ENCODE measurements around the gene COLEC12.

Gene COLEC12

DNA sequence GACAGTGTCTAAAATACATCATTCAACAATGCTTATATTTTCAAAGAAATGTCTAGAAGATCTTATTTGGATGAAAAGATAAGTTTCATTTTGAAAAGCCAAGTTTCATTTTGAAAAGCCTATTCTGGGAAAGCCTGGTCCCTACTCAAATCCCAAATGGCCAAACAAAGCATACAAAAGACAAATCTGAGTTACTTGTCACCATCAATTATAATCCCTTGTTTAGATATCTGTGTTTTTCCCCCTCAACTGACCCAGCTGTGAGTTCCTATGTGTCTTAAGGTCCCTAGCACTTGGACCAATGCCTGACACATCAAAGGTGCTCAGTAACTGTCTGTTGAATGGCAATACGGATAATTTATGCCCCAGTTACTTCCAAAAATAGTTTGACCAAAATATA lies 180.3 kb downstream of the COLEC12 start:
- no peak overlapping the region for H3K27ac ChIP-seq
- no peak for TF ChIP-seq CTCF (IDR thresholded peaks at IDR 0.05; ENCODE audit: low read depth, low read length, missing control alignments)
- in situ Hi-C loops (cut with HindIII; ENCODE audit: low pct_ligation_motif_present, low sequenced_read_pairs) = no loop called here

DNA sequence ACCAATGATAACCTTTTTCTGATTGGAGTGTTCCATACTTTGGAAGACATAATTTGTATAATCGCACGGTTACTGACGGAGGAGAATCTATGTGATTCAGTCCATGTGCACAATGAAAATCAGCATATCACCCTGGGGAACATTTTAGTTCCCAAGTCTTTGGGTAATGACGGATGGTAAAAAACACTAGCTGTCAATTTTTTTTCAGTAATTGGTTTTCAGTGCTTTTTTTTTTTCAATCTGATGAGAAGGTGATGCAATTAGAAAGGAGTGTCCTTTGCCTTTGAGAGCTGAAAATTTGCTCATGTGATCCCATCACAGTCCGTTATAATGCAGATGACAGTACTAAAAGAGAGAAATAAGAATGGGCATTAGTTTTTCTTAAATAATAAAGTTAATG lies 180.8 kb downstream of the COLEC12 start:
- in situ Hi-C loops (cut with HindIII; ENCODE audit: low pct_ligation_motif_present, low sequenced_read_pairs) = no loop called here

More for the DNA sequence above, 180.3 kb downstream of the COLEC12 start:
- DNase-seq = no peak
- Histone ChIP-seq H3K4me3 (ENCODE audit: low read depth, low read length) (no peak overlapping the region), H3K36me3 (replicated peaks) (no peaks in the 10 kb centered on the region), H3K27me3 (replicated peaks) (peaks cover 43% of the 10 kb centered on the region)

GRCh38 chr18:318791-319291 lies 181.7 kb downstream of the COLEC12 start:
- no peak for DNase-seq
- H3K27me3 ChIP-seq (replicated peaks) = peaks cover 46% of the 10 kb centered on the region
- no peak for TF ChIP-seq CTCF (IDR thresholded peaks at IDR 0.05; ENCODE audit: low read depth, low read length, missing control alignments)
- H3K36me3 ChIP-seq (replicated peaks) = no peaks in the 10 kb centered on the region
- in situ Hi-C loops (cut with HindIII; ENCODE audit: low pct_ligation_motif_present, low sequenced_read_pairs) = no loop called here
- H3K4me3 ChIP-seq (ENCODE audit: low read depth, low read length) = no peak overlapping the region
- H3K27ac ChIP-seq = no peak overlapping the region

More for the DNA sequence above, 180.8 kb downstream of the COLEC12 start:
- no peak overlapping the region for H3K27ac ChIP-seq
- no peak for TF ChIP-seq CTCF (IDR thresholded peaks at IDR 0.05; ENCODE audit: low read depth, low read length, missing control alignments)
- H3K27me3 ChIP-seq (replicated peaks) = peaks cover 39% of the 10 kb centered on the region
- no peak for DNase-seq
- H3K36me3 ChIP-seq (replicated peaks) = no peaks in the 10 kb centered on the region
- H3K4me3 ChIP-seq (ENCODE audit: low read depth, low read length) = no peak overlapping the region

DNA sequence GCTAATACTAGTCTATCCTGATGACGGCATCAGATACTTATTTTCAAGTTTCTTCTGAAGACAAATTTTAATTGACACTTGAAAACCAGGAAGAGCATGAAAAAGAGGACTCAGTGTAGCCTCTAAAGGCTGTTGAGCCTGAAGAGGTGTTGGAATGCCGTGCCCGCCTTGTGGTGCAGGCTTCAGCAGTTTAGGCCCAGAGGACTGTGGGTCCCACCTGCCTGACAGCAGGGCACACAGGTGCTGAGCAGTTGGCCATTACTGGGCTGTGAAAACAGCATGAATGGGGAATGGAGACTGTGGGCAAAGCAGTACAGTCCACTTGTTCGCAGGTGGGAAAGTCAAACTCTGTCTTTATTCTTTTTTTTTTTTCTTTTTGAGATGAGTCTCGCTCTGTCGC lies 182.9 kb downstream of the COLEC12 start:
- in situ Hi-C loops (cut with HindIII; ENCODE audit: low pct_ligation_motif_present, low sequenced_read_pairs) = no loop called here
- no peak overlapping the region for H3K4me3 ChIP-seq (ENCODE audit: low read depth, low read length)
- TF ChIP-seq CTCF (IDR thresholded peaks at IDR 0.05; ENCODE audit: low read depth, low read length, missing control alignments) = no peak
- no peak for DNase-seq
- peaks cover 51% of the 10 kb centered on the region for H3K27me3 ChIP-seq (replicated peaks)
- no peaks in the 10 kb centered on the region for H3K36me3 ChIP-seq (replicated peaks)
- H3K27ac ChIP-seq = no peak overlapping the region

GRCh38 chr18:316393-316792 lies 184.1 kb downstream of the COLEC12 start:
- TF ChIP-seq CTCF (IDR thresholded peaks at IDR 0.05; ENCODE audit: low read depth, low read length, missing control alignments) = no peak
- H3K4me3 ChIP-seq (ENCODE audit: low read depth, low read length) = no peak overlapping the region
- H3K36me3 ChIP-seq (replicated peaks) = no peaks in the 10 kb centered on the region
- H3K27ac ChIP-seq = no peak overlapping the region
- H3K27me3 ChIP-seq (replicated peaks) = peaks cover 59% of the 10 kb centered on the region
- DNase-seq = no peak
- in situ Hi-C loops (cut with HindIII; ENCODE audit: low pct_ligation_motif_present, low sequenced_read_pairs) = no loop called here

- no peak for DNase-seq
- Histone ChIP-seq H3K4me3 (ENCODE audit: low read depth, low read length) (no peak overlapping the region), H3K36me3 (replicated peaks) (no peaks in the 10 kb centered on the region), H3K27ac (no peak overlapping the region), H3K27me3 (replicated peaks) (peaks cover 56% of the 10 kb centered on the region)
- in situ Hi-C loops (cut with HindIII; ENCODE audit: low pct_ligation_motif_present, low sequenced_read_pairs) = no loop called here
- TF ChIP-seq CTCF (IDR thresholded peaks at IDR 0.05; ENCODE audit: low read depth, low read length, missing control alignments) = no peak
Measured at GRCh38 chr18:313931-314330, 186.6 kb downstream of the COLEC12 start.
